ENCODE results near the gene ABCC2. TPM values are rescaled to one million over a fixed set of nuclear protein-coding genes. Genes with fewer than 3 reads are reported as not detected.
"Not testable (repeated sequence)": the region's sequence is repeated elsewhere in the genome, so short reads cannot be mapped to it uniquely, and the experiment has no call there.

The ABCC2 gene
- total RNA-seq, 1 donor from 2014 or later, result 0.36 TPM

GRCh38 chr10:99855479-99856071 lies 73.1 kb downstream of the ABCC2 start:
- ATAC-seq, result no peak

- ATAC-seq, result no peak
These were observed 76.4 kb downstream of the ABCC2 start for GRCh38 chr10:99858849-99859248.

GRCh38 chr10:99859585-99859984 lies 77.1 kb downstream of the ABCC2 start:
- no peak for ATAC-seq

- no peak for ATAC-seq
These were observed 78.0 kb downstream of the ABCC2 start for GRCh38 chr10:99860466-99860865.

- ATAC-seq, result not testable (repeated sequence)
These were observed 81.2 kb downstream of the ABCC2 start for GRCh38 chr10:99863535-99864240.

GRCh38 chr10:99867250-99867649 lies 84.8 kb downstream of the ABCC2 start:
- not testable (repeated sequence) for ATAC-seq

GRCh38 chr10:99869581-99870122 lies 87.2 kb downstream of the ABCC2 start:
- ATAC-seq, result no peak

GRCh38 chr10:99870123-99870730 lies 87.8 kb downstream of the ABCC2 start:
- no peak for ATAC-seq

- no peak for ATAC-seq
These were observed 90.1 kb downstream of the ABCC2 start for GRCh38 chr10:99872367-99873162.

- ATAC-seq, result no peak
These were observed 91.4 kb downstream of the ABCC2 start for GRCh38 chr10:99873846-99874245.

GRCh38 chr10:99874341-99875085 lies 92.1 kb downstream of the ABCC2 start:
- no peak for ATAC-seq

GRCh38 chr10:99875473-99875872 lies 93.0 kb downstream of the ABCC2 start:
- ATAC-seq, result no peak

GRCh38 chr10:99880080-99880835 lies 97.8 kb downstream of the ABCC2 start:
- no peak for ATAC-seq

GRCh38 chr10:99881371-99881770 lies 98.9 kb downstream of the ABCC2 start:
- no peak for ATAC-seq

- ATAC-seq, result no peak
These were observed 101.1 kb downstream of the ABCC2 start for GRCh38 chr10:99883523-99883922.

- ATAC-seq, result no peak
These were observed 106.2 kb downstream of the ABCC2 start for GRCh38 chr10:99888622-99889021.

GRCh38 chr10:99894613-99895012 lies 112.2 kb downstream of the ABCC2 start:
- no peak for ATAC-seq

- ATAC-seq, result not testable (repeated sequence)
These were observed 112.6 kb downstream of the ABCC2 start for GRCh38 chr10:99895066-99895465.

- ATAC-seq, result no peak
These were observed 113.4 kb downstream of the ABCC2 start for GRCh38 chr10:99895867-99896266.

Data from esophagus mucosa (tissue), 1 donor.